ENCODE results near the gene SCGB2A2.

Gene SCGB2A2

DNA sequence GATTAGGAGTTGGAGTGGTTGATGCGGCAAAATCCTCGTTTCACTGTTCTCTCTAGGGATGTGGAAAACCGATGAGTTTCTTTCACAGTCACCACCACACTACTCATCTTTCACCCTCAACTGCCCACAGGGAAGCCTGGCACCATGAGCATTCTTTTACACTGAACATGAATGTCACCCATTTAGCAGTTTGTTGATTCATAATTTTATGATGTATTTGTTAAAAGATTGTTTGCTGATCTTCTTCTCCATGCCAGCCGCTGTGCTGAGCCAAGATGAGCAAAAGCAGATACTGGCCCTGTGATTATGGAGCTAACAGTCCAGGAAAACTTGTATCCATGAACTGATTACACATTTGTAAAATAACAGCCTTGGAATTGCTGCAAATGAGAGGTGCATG, 31.8 kb upstream of the SCGB2A2 start:
- TF ChIP-seq, protein P1, sequence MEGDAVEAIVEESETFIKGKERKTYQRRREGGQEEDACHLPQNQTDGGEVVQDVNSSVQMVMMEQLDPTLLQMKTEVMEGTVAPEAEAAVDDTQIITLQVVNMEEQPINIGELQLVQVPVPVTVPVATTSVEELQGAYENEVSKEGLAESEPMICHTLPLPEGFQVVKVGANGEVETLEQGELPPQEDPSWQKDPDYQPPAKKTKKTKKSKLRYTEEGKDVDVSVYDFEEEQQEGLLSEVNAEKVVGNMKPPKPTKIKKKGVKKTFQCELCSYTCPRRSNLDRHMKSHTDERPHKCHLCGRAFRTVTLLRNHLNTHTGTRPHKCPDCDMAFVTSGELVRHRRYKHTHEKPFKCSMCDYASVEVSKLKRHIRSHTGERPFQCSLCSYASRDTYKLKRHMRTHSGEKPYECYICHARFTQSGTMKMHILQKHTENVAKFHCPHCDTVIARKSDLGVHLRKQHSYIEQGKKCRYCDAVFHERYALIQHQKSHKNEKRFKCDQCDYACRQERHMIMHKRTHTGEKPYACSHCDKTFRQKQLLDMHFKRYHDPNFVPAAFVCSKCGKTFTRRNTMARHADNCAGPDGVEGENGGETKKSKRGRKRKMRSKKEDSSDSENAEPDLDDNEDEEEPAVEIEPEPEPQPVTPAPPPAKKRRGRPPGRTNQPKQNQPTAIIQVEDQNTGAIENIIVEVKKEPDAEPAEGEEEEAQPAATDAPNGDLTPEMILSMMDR (IDR thresholded peaks at IDR 0.05; ENCODE audit: low read depth, low read length): no peak
- H3K9me3 ChIP-seq (ENCODE audit: severe bottlenecking): no peaks in the 10 kb centered on the region
- no peak overlapping the region for H3K27ac ChIP-seq
- DNase-seq: no peak
- no peak overlapping the region for H3K4me3 ChIP-seq (ENCODE audit: low read depth, low read length)
- no peaks in the 10 kb centered on the region for H3K36me3 ChIP-seq
- no peaks in the 10 kb centered on the region for H3K27me3 ChIP-seq (ENCODE audit: insufficient read depth, low read depth, severe bottlenecking)

DNA sequence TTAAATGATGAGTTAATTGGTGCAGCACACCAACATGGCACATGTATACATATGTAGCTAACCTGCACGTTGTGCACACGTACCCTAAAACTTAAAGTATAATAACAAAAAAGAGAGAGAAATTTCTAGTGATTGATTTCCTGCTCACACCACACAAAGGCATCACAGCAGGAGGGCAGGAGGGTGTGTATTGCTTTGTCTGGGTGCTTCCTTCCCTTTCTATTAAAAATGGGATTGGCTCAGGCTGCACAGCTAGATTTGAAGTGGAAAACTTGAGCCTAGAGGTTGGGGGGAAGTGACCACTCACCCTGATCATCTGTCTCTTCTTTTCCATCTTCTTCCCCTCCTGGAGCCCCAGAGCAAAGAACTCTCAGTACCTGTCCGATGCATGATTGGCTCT, 28.9 kb upstream of the SCGB2A2 start:
- Histone ChIP-seq H3K27me3 (ENCODE audit: insufficient read depth, low read depth, severe bottlenecking) (no peaks in the 10 kb centered on the region), H3K27ac (no peak overlapping the region), H3K36me3 (no peaks in the 10 kb centered on the region), H3K9me3 (ENCODE audit: severe bottlenecking) (no peaks in the 10 kb centered on the region), H3K4me3 (ENCODE audit: low read depth, low read length) (no peak overlapping the region)
- TF ChIP-seq, protein P1 (IDR thresholded peaks at IDR 0.05; ENCODE audit: low read depth, low read length): no peak
- DNase-seq: no peak

DNA sequence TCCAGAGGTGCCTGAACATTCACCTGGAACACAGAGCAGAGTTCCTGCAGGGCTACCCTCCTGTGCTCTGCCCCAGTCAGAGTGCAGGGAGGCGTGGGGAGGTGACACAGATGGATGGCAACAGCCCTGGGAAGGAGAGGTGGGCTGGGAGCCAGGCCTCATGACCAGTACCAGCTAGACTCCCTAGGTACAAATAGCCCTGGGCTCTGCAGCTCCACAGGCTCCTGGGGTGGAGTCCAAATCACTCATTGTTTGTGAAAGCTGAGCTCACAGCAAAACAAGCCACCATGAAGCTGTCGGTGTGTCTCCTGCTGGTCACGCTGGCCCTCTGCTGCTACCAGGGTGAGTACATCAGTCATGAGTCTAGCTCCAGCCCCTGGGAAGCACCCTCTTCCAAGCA, 27.9 kb upstream of the SCGB2A2 start, which contains the start of gene SCGB1D2:
Gene SCGB1D2 (plus strand): TSS at position 219 of the 400 bp plus-strand sequence. CDS start 69 bp downstream, at position 288.
- H3K4me3 ChIP-seq (ENCODE audit: low read depth, low read length): no peak within 1 kb of the TSS
- TF ChIP-seq, protein P1 (IDR thresholded peaks at IDR 0.05; ENCODE audit: low read depth, low read length): no peak
- no peak within 1 kb of the TSS for H3K27ac ChIP-seq
- DNase-seq: no peak
- no peaks in the 10 kb centered on the region for H3K36me3 ChIP-seq
- no peaks in the 10 kb centered on the region for H3K9me3 ChIP-seq (ENCODE audit: severe bottlenecking)
- H3K27me3 ChIP-seq (ENCODE audit: insufficient read depth, low read depth, severe bottlenecking): no peaks in the 10 kb centered on the region

DNA sequence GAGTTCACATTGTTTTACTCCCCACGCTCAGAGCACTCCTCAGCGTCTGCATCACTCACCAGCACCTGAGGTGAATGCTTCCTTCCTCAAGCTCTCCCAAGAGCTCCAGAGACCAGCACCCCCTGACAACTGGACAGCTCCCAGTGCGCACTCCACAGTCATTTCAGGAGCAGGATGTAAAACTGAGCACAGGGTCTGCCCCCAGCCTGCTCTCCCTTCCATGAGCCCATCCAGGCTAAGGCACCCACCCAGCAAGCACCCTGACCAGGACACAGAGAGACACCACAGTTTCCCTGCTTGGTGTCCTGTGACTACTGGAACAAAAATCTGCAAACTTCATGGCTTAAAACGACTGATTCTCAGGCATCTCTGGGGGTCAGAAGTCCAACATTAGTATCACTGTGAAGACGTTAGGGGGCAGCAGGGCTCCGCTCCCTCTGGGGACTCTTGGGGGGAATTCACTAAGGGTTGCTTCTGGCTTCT, 24.6 kb upstream of the SCGB2A2 start:
- DNase-seq: no peak
- no peaks in the 10 kb centered on the region for H3K9me3 ChIP-seq (ENCODE audit: severe bottlenecking)
- H3K36me3 ChIP-seq: no peaks in the 10 kb centered on the region
- no peak overlapping the region for H3K27ac ChIP-seq
- TF ChIP-seq, protein P1 (IDR thresholded peaks at IDR 0.05; ENCODE audit: low read depth, low read length): no peak
- no peaks in the 10 kb centered on the region for H3K27me3 ChIP-seq (ENCODE audit: insufficient read depth, low read depth, severe bottlenecking)
- H3K4me3 ChIP-seq (ENCODE audit: low read depth, low read length): no peak overlapping the region

DNA sequence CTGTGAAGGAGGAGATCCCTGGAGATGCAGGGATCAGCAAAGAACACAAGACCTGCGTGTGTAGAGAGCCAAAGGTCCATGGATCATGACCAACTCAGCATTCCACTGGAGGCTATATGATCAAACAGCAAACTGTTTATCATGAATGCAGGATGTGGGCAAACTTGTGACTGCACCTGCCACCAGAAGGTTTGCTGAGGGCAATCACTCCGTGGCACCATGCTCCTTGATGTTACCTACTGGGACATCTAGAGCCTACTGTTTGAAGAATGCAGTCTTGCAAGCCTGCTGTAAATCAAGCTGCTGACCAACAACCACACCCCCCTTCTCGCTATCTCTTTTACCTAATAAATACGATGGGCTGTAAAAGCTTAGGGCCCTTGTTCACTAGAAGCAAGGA, 18.3 kb upstream of the SCGB2A2 start:
- TF ChIP-seq, protein P1 (IDR thresholded peaks at IDR 0.05; ENCODE audit: low read depth, low read length): no peak
- H3K4me3 ChIP-seq (ENCODE audit: low read depth, low read length): no peak overlapping the region
- H3K27ac ChIP-seq: no peak overlapping the region
- DNase-seq: no peak
- H3K36me3 ChIP-seq: no peaks in the 10 kb centered on the region
- H3K9me3 ChIP-seq (ENCODE audit: severe bottlenecking): peaks cover 9% of the 10 kb centered on the region
- no peaks in the 10 kb centered on the region for H3K27me3 ChIP-seq (ENCODE audit: insufficient read depth, low read depth, severe bottlenecking)

DNA sequence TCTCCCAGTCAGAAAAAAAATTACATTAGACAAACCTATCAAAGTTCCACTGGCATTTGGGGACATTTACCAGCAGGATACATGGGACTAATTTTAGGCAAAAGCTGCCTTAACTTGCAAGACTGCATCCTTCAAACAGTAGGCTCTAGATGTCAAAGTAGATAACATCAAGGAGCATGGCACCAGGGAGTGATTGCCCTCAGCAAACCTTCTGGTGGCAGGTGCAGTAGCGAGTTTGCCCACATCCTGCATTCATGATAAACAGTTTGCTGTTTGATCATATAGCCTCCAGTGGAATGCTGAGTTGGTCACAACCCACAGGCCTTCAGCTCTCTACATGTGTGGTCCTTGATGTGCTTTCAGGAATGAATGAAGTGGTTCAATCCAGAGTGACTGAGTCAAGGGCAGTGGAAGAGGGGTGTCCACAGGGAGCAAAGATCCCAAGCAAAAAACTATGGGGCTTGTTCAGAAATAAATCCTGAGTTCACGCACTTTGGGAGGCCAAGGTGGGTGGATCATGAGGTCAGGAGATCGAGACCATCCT, 15.9 kb upstream of the SCGB2A2 start:
- no peaks in the 10 kb centered on the region for H3K36me3 ChIP-seq
- H3K27me3 ChIP-seq (ENCODE audit: insufficient read depth, low read depth, severe bottlenecking): no peaks in the 10 kb centered on the region
- DNase-seq: no peak
- no peak overlapping the region for H3K4me3 ChIP-seq (ENCODE audit: low read depth, low read length)
- H3K9me3 ChIP-seq (ENCODE audit: severe bottlenecking): peaks cover 9% of the 10 kb centered on the region
- TF ChIP-seq, protein P1 (IDR thresholded peaks at IDR 0.05; ENCODE audit: low read depth, low read length): no peak
- no peak overlapping the region for H3K27ac ChIP-seq

Measured in WERI-Rb-1 (cell line).